Measurements from ENCODE around the gene GRAMD2B. TPM values are rescaled to one million over a fixed set of nuclear protein-coding genes. Genes with fewer than 3 reads are reported as not detected.

GRAMD2B gene
- total RNA-seq, 1 experiment from 2014 or later = 33.6 TPM

GRCh38 chr5:126477294-126478117 is 54.3 kb downstream of the GRAMD2B start:
- Histone ChIP-seq H3K27ac (ENCODE audit: low read length) (no peak overlapping the region), H3K4me1 (ENCODE audit: insufficient read depth, low read length) (peaks cover 12% of the 10 kb centered on the region), H3F3A (ENCODE audit: low read length, unreplicated experiment) (no peaks in the 10 kb centered on the region), H3K36me3 (ENCODE audit: low read depth, low read length) (peaks cover 56% of the 10 kb centered on the region), H3K4me2 (ENCODE audit: low read length) (no peak overlapping the region), H3K9me2 (replicated peaks; ENCODE audit: low read length) (no peaks in the 10 kb centered on the region), H3K27me3 (ENCODE audit: low read length) (no peaks in the 10 kb centered on the region), H3K9me3 (ENCODE audit: low read length) (no peaks in the 10 kb centered on the region), H4K20me1 (ENCODE audit: low read length) (no peaks in the 10 kb centered on the region), H3K4me3 (ENCODE audit: low read length) (no peak overlapping the region), H2AFZ (ENCODE audit: low read length) (no peak overlapping the region), H3K9ac (ENCODE audit: low read length) (no peak overlapping the region), H3K79me2 (ENCODE audit: low read length) (no peaks in the 10 kb centered on the region)
- intact Hi-C loops (cut with micrococcal nuclease) = no loop called here
- DNase-seq = no peak
- BruUV-seq (replicated peaks) = no TSS peak
- ATAC-seq = no peak
- ChIA-PET CTCF (no interaction called here), POLR2A (ENCODE audit: unreplicated experiment) (no interaction called here)
- TF ChIP-seq EZH2phosphoT487 (IDR thresholded peaks at IDR 0.05; ENCODE audit: borderline replicate concordance, low read length) (no peak), EZH2 (IDR thresholded peaks at IDR 0.05; ENCODE audit: low read length, unreplicated experiment) (no peak)
- TF ChIP-seq, protein P1, sequence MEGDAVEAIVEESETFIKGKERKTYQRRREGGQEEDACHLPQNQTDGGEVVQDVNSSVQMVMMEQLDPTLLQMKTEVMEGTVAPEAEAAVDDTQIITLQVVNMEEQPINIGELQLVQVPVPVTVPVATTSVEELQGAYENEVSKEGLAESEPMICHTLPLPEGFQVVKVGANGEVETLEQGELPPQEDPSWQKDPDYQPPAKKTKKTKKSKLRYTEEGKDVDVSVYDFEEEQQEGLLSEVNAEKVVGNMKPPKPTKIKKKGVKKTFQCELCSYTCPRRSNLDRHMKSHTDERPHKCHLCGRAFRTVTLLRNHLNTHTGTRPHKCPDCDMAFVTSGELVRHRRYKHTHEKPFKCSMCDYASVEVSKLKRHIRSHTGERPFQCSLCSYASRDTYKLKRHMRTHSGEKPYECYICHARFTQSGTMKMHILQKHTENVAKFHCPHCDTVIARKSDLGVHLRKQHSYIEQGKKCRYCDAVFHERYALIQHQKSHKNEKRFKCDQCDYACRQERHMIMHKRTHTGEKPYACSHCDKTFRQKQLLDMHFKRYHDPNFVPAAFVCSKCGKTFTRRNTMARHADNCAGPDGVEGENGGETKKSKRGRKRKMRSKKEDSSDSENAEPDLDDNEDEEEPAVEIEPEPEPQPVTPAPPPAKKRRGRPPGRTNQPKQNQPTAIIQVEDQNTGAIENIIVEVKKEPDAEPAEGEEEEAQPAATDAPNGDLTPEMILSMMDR (conservative IDR thresholded peaks at IDR 0.05; ENCODE audit: low read depth, low read length) = no peak

DNA sequence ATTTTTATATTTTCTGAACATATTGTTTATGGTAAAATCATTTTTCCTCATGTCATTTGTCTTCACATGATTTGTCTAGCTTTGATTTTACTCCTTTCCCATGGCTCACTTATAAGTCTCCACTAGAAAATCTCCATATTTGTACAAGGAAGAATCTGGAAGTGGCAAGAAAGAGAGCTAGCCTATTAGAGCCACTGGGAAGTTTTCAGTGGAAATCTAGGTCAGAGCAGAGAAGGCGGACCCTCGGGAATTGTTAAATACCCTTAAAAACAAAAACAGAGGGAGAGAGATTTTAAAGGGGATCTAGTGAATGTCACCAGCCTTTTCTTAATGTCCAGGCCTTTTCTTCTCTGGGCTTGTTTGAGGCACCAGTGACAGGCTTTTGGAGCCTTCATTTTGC is 56.6 kb downstream of the GRAMD2B start:
- no peaks in the 10 kb centered on the region for H3K9me3 ChIP-seq (ENCODE audit: low read length)
- TF ChIP-seq, protein P1 (conservative IDR thresholded peaks at IDR 0.05; ENCODE audit: low read depth, low read length) = no peak
- no peak for TF ChIP-seq EZH2phosphoT487 (IDR thresholded peaks at IDR 0.05; ENCODE audit: borderline replicate concordance, low read length)
- no peak for TF ChIP-seq EZH2 (IDR thresholded peaks at IDR 0.05; ENCODE audit: low read length, unreplicated experiment)
- BruUV-seq (replicated peaks) = no TSS peak
- no peaks in the 10 kb centered on the region for H3F3A ChIP-seq (ENCODE audit: low read length, unreplicated experiment)
- CTCF ChIA-PET = no interaction called here
- H2AFZ ChIP-seq (ENCODE audit: low read length) = no peak overlapping the region
- no peak for DNase-seq
- H3K9me2 ChIP-seq (replicated peaks; ENCODE audit: low read length) = no peaks in the 10 kb centered on the region
- POLR2A ChIA-PET (ENCODE audit: unreplicated experiment) = no interaction called here
- ATAC-seq = no peak
- H3K9ac ChIP-seq (ENCODE audit: low read length) = no peak overlapping the region
- peaks cover 13% of the 10 kb centered on the region; the same call in 1 of the 2 replicates for H3K4me1 ChIP-seq (ENCODE audit: insufficient read depth, low read length)
- intact Hi-C loops (cut with micrococcal nuclease) = loop anchor here (5.0 kb wide), 1 partner anchor 57 kb away; no protein-coding TSS in a partner anchor
- H3K36me3 ChIP-seq (ENCODE audit: low read depth, low read length) = peaks cover 45% of the 10 kb centered on the region
- no peaks in the 10 kb centered on the region for H3K27me3 ChIP-seq (ENCODE audit: low read length)
- H3K4me2 ChIP-seq (ENCODE audit: low read length) = no peak overlapping the region
- no peaks in the 10 kb centered on the region for H4K20me1 ChIP-seq (ENCODE audit: low read length)
- H3K4me3 ChIP-seq (ENCODE audit: low read length) = no peak overlapping the region
- H3K27ac ChIP-seq (ENCODE audit: low read length) = no peak overlapping the region
- H3K79me2 ChIP-seq (ENCODE audit: low read length) = no peaks in the 10 kb centered on the region

DNA sequence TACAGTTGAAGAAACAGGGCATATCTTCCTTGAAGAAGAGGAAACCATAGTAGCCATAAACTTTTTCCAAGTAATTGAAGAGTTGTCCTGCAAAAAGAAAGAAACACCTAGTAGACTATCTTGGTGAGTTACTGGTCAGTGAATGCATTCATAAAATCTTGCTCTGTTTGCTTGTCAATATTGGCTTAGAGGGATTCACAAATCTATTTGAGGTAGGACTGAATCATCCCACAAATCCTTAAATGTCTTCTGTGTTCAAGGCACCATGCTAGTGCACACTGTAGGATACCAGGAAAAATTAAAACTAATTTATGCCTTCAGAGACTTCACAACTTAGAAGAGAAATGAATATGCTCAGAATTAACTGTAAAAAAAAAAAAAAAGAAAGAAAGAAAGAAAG is 57.6 kb downstream of the GRAMD2B start:
- Histone ChIP-seq H4K20me1 (ENCODE audit: low read length) (no peaks in the 10 kb centered on the region), H3K9me3 (ENCODE audit: low read length) (no peaks in the 10 kb centered on the region), H2AFZ (ENCODE audit: low read length) (no peak overlapping the region), H3K4me1 (ENCODE audit: insufficient read depth, low read length) (peaks cover 13% of the 10 kb centered on the region; the same call in 1 of the 2 replicates), H3K9me2 (replicated peaks; ENCODE audit: low read length) (no peaks in the 10 kb centered on the region), H3K36me3 (ENCODE audit: low read depth, low read length) (peaks cover 48% of the 10 kb centered on the region), H3K79me2 (ENCODE audit: low read length) (no peaks in the 10 kb centered on the region), H3K27me3 (ENCODE audit: low read length) (no peaks in the 10 kb centered on the region), H3F3A (ENCODE audit: low read length, unreplicated experiment) (no peaks in the 10 kb centered on the region), H3K4me2 (ENCODE audit: low read length) (no peak overlapping the region), H3K4me3 (ENCODE audit: low read length) (no peak overlapping the region), H3K27ac (ENCODE audit: low read length) (peak overlapping the region; percentile 27), H3K9ac (ENCODE audit: low read length) (no peak overlapping the region)
- DNase-seq (peak; percentile 8), ATAC-seq (peak; percentile 90)
- TF ChIP-seq EZH2phosphoT487 (IDR thresholded peaks at IDR 0.05; ENCODE audit: borderline replicate concordance, low read length) (no peak), EZH2 (IDR thresholded peaks at IDR 0.05; ENCODE audit: low read length, unreplicated experiment) (no peak)
- TF ChIP-seq, protein P1 (conservative IDR thresholded peaks at IDR 0.05; ENCODE audit: low read depth, low read length) = no peak
- ChIA-PET CTCF (interaction anchor here (0.7 kb wide), 1 partner anchor 63 kb away, joined by 3 read pairs; no protein-coding TSS in a partner anchor), POLR2A (ENCODE audit: unreplicated experiment) (no interaction called here)
- intact Hi-C loops (cut with micrococcal nuclease) = loop anchor here (5.0 kb wide), 1 partner anchor 56 kb away; no protein-coding TSS in a partner anchor
- no TSS peak for BruUV-seq (replicated peaks)
